NCI-H446 (cell line): ENCODE results near the gene CPNE6.

Experiments
- DNase-seq, 2 experiments: peaks; one replicate each; lab custom pipeline; 2025; lab: John Stamatoyannopoulos, UW

Gene CPNE6

DNA sequence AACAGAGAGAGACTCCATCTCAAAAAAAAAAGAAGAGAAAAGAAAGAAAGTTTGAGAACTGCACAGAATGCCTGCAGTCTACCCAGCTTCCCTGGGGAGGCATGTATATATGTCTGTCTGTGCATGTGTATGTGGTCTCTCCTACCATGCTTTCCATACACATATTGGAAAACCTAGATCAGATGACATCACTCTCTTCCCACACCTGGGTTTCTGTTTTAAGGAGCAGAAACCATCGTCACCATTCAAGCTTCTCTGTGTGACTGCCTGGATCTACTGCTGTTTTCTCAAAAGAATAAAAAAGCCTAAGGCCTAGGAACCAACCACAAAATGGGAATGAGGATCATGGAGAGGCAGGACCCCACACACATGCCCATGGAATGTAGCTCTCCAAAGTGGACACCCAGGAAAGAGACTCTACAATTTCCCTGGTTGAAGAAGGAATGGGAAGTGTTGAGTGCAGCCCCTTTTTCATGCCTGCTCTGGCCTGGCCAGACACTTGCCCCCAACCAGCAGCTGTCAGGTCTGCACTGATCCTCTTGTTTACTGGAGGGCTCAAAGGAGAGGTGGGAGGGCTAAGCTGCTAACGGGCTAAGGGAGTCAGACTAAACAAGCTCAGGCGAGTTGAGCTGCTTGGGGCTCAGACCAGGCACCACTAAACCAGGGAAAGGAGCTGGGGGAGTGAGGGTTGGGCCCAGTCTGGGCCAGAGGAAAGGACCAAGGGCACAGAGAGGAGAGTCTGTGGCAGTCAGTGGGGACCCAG lies 15.0 kb downstream of the CPNE6 start:
- DNase-seq: no peak

- DNase-seq: no peak
These were observed 15.6 kb downstream of the CPNE6 start for GRCh38 chr14:24087004-24087403.

DNA sequence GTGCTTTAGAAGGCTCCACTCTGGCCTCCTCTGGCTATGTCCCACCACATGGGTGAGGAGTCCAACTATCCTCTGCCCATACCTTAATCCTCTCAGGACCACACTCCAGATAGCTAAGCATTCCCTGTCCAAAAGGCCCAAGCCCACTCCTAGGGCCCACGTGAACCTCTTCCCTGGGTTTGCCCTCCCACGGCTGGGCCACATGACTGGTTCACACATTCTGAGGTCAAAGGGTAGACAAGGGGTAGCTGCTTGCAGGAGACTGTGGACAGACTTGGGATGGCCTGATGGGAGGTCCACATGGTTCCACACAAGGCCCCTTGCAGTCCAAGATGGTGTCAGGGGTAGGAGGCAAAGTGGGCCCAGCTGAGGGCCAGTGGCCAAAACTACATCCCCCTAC lies 16.7 kb downstream of the CPNE6 start:
- no peak for DNase-seq

DNA sequence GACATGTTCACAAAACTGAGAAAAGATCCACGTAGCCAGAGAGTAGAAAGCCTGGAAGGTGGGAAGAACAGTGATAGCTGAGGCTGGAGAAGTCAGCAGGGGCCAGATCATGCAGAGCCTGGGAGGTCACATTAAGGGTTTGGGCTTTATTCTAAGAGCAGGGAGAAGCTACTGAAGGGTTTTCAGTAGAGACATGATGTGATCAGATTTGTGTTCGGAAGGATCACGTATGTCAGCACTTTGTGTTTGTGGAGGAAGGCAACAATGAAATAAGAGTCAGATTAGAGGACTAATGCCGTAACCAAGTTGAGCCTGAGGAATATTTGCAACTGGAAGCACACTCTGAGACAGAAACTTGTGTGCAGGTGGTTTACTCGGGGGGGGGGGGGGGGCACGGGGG lies 18.5 kb downstream of the CPNE6 start:
- no peak for DNase-seq

DNA sequence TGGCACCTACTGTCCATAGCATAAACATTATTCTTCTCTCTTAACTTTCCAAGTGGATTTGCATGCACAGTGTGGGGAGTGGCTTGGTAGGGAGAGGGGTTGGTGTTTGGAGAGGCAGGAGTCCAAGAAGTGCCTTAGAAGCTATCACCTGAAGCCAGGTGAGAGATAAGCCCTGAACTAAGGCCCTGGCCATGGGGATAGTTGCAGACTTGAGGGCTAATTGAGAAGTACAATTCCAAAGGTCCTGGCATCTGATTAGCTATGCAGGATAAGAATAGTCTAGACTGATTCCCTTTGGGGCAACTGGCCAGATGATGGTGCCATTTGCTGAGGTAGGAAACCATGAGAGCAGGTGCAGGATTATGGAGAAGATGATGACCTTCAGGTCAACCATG lies 20.7 kb downstream of the CPNE6 start:
- DNase-seq: no peak

DNA sequence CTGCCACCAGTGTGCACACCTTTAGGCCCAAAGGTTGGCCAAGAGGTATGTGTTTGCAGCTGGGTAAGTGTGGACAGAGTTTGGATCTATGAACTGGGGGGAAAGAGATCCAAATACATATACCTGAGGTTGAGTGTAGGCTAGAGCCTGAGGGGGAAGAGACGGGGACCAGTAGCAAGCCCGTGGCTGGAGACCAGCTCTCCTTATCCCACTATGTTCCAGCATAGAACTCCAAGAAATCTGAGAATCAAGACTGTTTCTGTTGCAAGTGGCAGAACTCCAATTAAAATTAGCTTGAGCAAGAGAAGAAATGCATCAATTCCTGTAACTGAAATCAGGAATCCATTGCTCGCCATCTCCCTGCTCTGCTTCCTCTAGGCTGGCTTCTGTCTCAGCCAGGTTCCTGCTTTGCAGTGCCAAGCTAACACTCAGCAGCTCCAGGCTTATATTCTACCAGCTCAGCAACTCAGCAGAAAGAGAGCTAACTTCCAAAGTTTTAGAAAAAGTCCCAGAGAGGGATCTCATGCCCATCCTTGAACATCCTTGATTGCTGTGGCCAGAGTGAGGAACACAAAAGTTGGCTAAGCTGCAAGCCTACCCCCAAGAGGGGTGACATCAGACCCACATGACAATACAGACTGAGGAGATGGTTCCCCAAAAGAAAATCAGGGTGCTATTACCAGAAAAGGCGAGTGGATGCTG lies 21.3 kb downstream of the CPNE6 start:
- DNase-seq: no peak

GRCh38 chr14:24093207-24093900 lies 22.0 kb downstream of the CPNE6 start:
- DNase-seq: no peak

DNA sequence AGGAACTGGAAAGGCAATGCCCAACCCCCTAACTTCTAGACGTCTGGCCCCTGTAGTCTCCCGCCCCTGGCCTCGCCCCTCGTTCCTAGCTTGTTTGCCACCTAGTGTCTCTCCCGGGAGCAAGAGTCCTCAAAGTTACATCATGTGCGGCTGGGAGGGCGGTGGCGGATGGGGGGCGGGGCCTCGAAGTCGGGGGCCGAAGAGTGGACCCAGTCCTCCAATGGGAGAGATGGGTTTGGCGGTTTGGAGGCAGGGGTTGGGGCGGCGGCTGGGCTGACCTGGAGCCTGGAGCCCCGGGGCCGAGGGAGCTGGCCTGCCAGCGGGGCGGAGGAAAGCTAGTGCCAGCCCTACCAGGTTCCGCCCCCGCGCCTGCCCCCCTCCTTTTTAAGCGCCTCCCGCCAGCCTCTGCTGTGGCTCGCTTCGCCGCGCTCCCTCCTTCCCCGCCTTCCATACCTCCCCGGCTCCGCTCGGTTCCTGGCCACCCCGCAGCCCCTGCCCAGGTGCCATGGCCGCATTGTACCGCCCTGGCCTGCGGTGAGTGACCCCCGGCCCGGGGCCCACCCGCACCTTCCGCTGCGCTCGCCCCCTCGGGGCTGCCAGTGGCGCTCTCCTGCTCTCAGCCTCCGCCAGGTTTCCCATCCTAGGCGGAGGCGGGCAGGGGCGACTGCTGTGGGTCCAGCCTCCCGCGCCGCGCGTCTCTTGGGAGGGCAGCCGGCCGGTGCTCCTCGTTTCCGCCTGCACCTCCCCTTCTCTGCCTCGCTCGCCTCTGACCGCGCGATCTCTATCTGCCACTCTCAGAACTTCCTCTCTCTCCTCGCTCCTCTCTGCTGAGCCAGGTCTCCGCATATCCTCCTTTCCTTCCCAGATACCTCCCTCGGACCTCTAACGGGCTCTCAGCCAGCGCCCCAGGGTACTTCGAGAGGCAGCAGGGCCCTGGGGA lies 22.8 kb downstream of the CPNE6 start, which contains the start of gene PCK2:
Gene PCK2, plus strand, starts transcription at position 411 of the 940 bp plus-strand sequence. Its CDS starts 95 bp downstream, at position 506.
- peak; percentile 82 to 93 for DNase-seq

- no peak for DNase-seq
These were observed 23.5 kb downstream of the CPNE6 start for GRCh38 chr14:24094841-24095270.

DNA sequence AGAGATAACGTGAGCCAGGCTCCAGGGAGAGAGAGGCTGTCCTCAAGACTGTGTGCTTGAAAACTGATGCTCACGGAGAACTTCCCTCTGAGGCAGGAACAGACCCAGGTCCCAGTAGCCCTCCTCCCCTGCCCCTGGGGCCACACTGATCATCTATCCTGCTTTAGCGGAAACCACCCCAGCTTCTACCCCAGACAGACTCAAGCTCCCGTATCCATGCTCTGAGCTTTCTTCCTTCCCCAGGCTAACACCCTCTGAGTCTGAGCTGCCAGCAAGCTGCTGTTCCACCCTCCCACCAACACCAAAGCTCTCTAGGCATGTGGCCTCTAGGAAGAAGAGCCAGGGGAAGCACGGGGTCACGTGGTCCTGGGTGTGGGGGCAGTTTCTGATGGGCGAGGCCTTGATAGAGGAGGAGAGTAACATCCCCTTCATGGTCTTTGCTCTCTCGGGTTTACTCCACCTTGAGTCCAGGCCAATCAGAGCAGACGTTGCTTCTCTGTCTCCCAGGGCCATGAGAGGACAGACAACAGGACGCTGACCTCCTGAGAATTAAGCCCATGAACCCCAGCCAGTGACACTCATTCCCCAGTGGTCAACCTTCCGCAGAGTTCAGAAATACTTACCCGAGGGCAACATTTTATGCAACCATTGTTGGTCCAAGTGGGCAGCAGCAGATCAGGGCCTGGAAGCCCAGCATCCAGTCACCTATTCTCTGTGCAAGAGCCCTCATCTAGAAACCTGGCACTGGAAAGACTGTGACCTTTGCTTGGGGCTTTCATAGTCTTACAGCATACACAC lies 24.1 kb downstream of the CPNE6 start:
- peak; percentile 51 to 63 for DNase-seq

DNA sequence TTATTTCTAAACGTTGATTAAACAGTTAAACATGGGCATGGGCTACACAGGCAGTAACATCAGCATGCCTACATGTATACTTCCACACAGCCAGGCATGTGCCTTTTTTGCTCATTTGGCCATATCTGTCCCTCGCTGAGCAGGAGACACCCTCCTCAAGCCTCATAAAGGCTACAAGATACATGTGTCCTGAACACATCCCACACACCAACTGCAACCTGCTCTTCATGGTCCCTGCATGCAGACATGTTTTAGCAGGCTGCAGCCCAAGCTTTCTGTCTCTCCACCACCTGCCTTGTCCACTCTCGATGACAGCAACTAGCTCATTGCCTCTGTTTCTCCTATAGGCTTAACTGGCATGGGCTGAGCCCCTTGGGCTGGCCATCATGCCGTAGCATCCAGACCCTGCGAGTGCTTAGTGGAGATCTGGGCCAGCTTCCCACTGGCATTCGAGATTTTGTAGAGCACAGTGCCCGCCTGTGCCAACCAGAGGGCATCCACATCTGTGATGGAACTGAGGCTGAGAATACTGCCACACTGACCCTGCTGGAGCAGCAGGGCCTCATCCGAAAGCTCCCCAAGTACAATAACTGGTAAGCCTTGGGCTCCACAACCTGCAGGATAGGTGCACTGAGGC lies 25.3 kb downstream of the CPNE6 start:
- no peak for DNase-seq

DNA sequence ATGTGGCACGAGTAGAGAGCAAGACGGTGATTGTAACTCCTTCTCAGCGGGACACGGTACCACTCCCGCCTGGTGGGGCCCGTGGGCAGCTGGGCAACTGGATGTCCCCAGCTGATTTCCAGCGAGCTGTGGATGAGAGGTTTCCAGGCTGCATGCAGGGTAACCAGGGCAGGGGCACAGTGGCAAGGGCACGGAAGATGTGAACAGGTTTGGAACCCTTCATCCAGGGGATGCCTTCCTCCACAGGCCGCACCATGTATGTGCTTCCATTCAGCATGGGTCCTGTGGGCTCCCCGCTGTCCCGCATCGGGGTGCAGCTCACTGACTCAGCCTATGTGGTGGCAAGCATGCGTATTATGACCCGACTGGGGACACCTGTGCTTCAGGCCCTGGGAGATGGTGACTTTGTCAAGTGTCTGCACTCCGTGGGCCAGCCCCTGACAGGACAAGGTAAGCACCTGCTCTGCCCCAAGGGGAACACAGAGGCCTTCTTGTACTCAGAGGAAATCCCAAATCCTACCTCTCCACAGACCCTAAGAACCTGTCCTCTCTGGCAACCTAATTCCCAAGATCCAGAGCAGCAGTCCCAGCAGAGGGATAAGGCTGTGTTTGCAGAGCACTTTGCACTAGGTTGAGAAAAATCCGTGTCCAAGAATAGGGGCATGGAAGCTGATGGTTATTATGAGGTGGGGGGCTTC lies 27.0 kb downstream of the CPNE6 start:
- no peak for DNase-seq

DNA sequence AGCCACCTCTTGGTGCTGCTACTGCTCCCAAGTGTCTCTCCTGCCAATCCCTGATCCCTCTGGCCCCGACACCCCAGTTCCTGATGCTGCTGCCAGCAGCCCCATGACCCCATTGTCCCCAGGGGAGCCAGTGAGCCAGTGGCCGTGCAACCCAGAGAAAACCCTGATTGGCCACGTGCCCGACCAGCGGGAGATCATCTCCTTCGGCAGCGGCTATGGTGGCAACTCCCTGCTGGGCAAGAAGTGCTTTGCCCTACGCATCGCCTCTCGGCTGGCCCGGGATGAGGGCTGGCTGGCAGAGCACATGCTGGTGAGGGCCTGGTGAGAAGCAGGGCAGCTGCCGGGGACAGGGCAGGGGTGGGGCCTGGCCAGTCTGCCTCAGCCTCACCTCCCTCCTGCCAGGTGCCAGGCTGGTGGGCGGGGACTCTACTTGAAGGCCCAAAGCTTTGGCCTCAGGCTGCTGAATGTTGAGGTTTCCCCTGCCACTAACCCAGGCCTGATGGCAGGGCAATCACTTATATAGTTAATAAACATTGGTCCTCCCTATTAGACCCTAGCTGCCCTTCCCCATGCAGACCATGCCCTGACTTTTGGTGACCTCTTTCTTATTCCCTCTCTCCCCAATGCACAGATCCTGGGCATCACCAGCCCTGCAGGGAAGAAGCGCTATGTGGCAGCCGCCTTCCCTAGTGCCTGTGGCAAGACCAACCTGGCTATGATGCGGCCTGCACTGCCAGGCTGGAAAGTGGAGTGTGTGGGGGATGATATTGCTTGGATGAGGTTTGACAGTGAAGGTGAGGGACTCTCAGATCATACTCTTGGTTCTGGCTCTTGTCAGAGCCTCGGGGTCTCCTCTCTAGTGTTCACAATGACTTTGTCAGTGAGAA lies 27.8 kb downstream of the CPNE6 start:
- DNase-seq: peak in 1 of 2 experiments; percentile 25

DNA sequence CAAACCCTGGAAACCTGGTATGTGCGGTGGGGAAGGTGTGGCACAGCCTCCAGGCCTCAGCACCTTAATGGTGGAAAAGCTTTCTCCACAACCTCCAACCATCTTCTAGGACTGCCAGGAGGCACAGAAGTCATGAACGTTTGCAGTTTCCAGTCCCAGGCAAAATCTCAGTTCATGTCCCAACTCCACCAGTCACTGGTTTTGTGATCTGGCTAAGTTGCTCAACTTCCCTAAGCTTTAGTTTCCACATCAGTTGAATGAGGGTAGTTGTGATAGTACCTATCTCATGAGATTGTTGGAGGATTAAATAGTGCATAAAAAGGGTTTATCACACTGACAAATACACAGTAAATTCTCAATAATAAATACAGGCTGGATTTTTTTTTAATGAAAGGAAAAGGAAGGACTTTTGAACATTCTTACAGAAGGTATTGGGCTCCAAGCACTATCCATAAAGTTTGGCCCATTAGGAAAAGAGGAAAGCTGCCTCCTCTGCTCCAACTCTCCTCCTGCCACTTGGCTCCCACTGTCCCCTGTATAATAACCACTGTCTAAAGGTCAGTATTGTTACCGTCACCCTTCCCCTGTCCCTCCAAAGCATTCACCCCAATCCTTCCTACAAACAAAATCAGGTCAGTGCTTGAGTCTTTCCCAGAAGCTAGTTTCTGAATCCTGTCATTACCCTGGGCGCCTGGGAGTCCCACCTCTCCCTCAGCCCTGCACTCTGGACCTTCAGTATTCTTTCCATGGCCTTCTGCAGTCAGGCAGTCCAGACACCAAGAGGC lies 29.0 kb downstream of the CPNE6 start:
- DNase-seq: no peak

- DNase-seq: no peak
These were observed 29.7 kb downstream of the CPNE6 start for GRCh38 chr14:24100982-24101494.

GRCh38 chr14:24102357-24103048 lies 31.1 kb downstream of the CPNE6 start:
- no peak for DNase-seq

DNA sequence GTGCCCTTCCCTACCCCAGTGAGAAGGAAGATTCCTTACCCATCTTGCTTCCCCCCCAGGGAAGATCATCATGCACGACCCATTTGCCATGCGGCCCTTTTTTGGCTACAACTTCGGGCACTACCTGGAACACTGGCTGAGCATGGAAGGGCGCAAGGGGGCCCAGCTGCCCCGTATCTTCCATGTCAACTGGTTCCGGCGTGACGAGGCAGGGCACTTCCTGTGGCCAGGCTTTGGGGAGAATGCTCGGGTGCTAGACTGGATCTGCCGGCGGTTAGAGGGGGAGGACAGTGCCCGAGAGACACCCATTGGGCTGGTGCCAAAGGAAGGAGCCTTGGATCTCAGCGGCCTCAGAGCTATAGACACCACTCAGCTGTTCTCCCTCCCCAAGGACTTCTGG lies 32.1 kb downstream of the CPNE6 start:
- no peak for DNase-seq
